Endothelial cell of umbilical vein (primary cell): ENCODE results near the gene PELI2. TPM values are rescaled to one million over a fixed set of nuclear protein-coding genes. Genes with fewer than 3 reads are reported as not detected.

ENCODE experiments used
- BruUV-seq: library from RNA; stranded (reverse); fragments of 400-500 nt; replicated peaks from 2 replicates; lab custom pipeline; 2021; lab: Mats Ljungman, UMichigan
- CTCF ChIA-PET: fragments of 300-600, 350-600 bp; sonication (Branson Sonifier 250); formaldehyde crosslinking; loops from one replicate; lab custom pipeline; 2021; ENCODE audit warnings: antibody characterized with exemption, inconsistent platforms; lab: Charles Lee
- POLR2A ChIA-PET: fragments of 300-600, 350-600 bp; sonication (Branson Sonifier 250); formaldehyde crosslinking; loops from one replicate; lab custom pipeline; 2021; ENCODE audit warnings: antibody characterized with exemption, inconsistent platforms; lab: Charles Lee
- DNase-seq: peaks from one replicate; pipeline ENCODE4 v3.0.0-alpha.2; 2011; ENCODE audit warnings: low read depth, low spot score
- FAIRE-seq: peaks from 2 replicates; lab custom pipeline; 2011; peaks lifted over from hg19 to GRCh38; lab: Jason Lieb, UNC
- H2AFZ ChIP-seq: 2 replicates; pipeline ENCODE4 v1.6.0; 2012; ENCODE audit warnings: low read depth, low read length, control low read depth, inconsistent platforms
- H3K27ac ChIP-seq: 2 replicates; pipeline ENCODE4 v1.5.1; 2011; ENCODE audit warnings: low read depth, mild to moderate bottlenecking, control low read depth, low read length, moderate library complexity; ENCODE audit not compliant: insufficient read depth
- H3K27me3 ChIP-seq, 2 experiments: 2 replicates each; pipeline versions ENCODE4 v1.6.0 to v1.6.1; 2011; ENCODE audit warnings: low read length in 2 of 2, mixed read lengths in 1 of 2; ENCODE audit not compliant: control insufficient read depth in 2 of 2, insufficient read depth in 2 of 2
- H3K36me3 ChIP-seq, 2 experiments: 2 replicates in 1 of 2; 3 replicates in 1 of 2; pipeline ENCODE4 v1.5.1; 2011; ENCODE audit warnings: low read length in 2 of 2, mild to moderate bottlenecking in 1 of 2, moderate library complexity in 1 of 2; ENCODE audit not compliant: control insufficient read depth in 2 of 2, insufficient read depth in 2 of 2; ENCODE audit errors: extremely low read depth in 1 of 2
- H3K4me1 ChIP-seq: 3 replicates; pipeline ENCODE4 v1.5.1; 2011; ENCODE audit warnings: mild to moderate bottlenecking, low read length; ENCODE audit not compliant: control insufficient read depth, insufficient read depth; ENCODE audit errors: extremely low read depth
- H3K4me2 ChIP-seq: 2 replicates; pipeline ENCODE4 v1.6.1; 2011; ENCODE audit warnings: low read length, control low read depth, mixed read lengths; ENCODE audit not compliant: insufficient read depth
- H3K4me3 ChIP-seq, 3 experiments: fragments of 200-600 bp in 1 of 3; sonication (generic), shearing (Covaris generic) in 1 of 3; replicated peaks in 1 of 3; 2 replicates each; pipeline ENCODE4 v1.5.1; 2011 to 2016; ENCODE audit warnings: control low read depth in 3 of 3, low read length in 3 of 3, mild to moderate bottlenecking in 2 of 3, inconsistent platforms in 1 of 3, low read depth in 1 of 3, moderate library complexity in 1 of 3; ENCODE audit not compliant: insufficient read depth in 1 of 3
- H3K79me2 ChIP-seq: 2 replicates; pipeline ENCODE4 v1.6.0; 2012; ENCODE audit warnings: low read length, inconsistent platforms; ENCODE audit not compliant: control insufficient read depth, insufficient read depth
- H3K9ac ChIP-seq: replicated peaks from 2 replicates; pipeline ENCODE3; 2011; ENCODE audit warnings: low read length, control low read depth; ENCODE audit not compliant: insufficient read depth; ENCODE audit errors: extremely low read depth
- H3K9me1 ChIP-seq: replicated peaks from 3 replicates; pipeline ENCODE4 v1.6.0; 2011; ENCODE audit warnings: mild to moderate bottlenecking, low read length; ENCODE audit not compliant: control insufficient read depth, insufficient read depth; ENCODE audit errors: extremely low read depth
- H3K9me3 ChIP-seq: replicated peaks from 2 replicates; pipeline ENCODE4 v1.5.1; 2012; ENCODE audit warnings: low read length, inconsistent platforms; ENCODE audit not compliant: control insufficient read depth, insufficient read depth
- H4K20me1 ChIP-seq: replicated peaks from 2 replicates; pipeline ENCODE3; 2011; ENCODE audit warnings: mild to moderate bottlenecking, low read length; ENCODE audit not compliant: control insufficient read depth, insufficient read depth; ENCODE audit errors: extremely low read depth
- CTCF ChIP-seq, 2 donors: IDR thresholded peaks; 1 replicate in 1 of 2; 2 replicates in 1 of 2; pipeline ENCODE4 v1.5.1; 2011; ENCODE audit warnings: low read length in 2 of 2, mild to moderate bottlenecking in 2 of 2, moderate library complexity in 2 of 2, control low read depth in 1 of 2, inconsistent platforms in 1 of 2, low read depth in 1 of 2; ENCODE audit not compliant: insufficient read depth in 1 of 2; ENCODE audit errors: extremely low read depth in 1 of 2
- EZH2 ChIP-seq: IDR thresholded peaks from 2 replicates; pipeline ENCODE4 v1.6.1; 2012; ENCODE audit warnings: borderline replicate concordance, low read depth, mild to moderate bottlenecking, moderate library complexity, low read length, inconsistent platforms; ENCODE audit not compliant: severe bottlenecking
- FOS ChIP-seq: IDR thresholded peaks from 2 replicates; pipeline ENCODE4 v1.6.1; 2011; ENCODE audit warnings: mild to moderate bottlenecking, low read length, moderate library complexity, borderline replicate concordance; ENCODE audit not compliant: insufficient read depth
- GATA2 ChIP-seq: IDR thresholded peaks from 2 replicates; pipeline ENCODE4 v1.7.0; 2011; ENCODE audit warnings: low read depth, mild to moderate bottlenecking, moderate library complexity, mixed read lengths, low read length; ENCODE audit not compliant: insufficient read length, insufficient read depth
- JUN ChIP-seq: IDR thresholded peaks from 2 replicates; pipeline ENCODE4 v1.6.1; 2011; ENCODE audit warnings: borderline replicate concordance, low read depth; ENCODE audit not compliant: insufficient read length, insufficient read depth
- MYC ChIP-seq: IDR thresholded peaks from one replicate; pipeline ENCODE4 v1.6.1; 2011; ENCODE audit warnings: mild to moderate bottlenecking, low read depth, low read length
- POLR2A ChIP-seq: IDR thresholded peaks from 2 replicates; pipeline ENCODE4 v1.6.1; 2012; ENCODE audit warnings: low read depth, mild to moderate bottlenecking, control low read depth, low read length
- POLR2AphosphoS5 ChIP-seq: IDR thresholded peaks from 2 replicates; pipeline ENCODE4 v1.6.1; 2012; ENCODE audit warnings: low read depth, mild to moderate bottlenecking, control low read depth, low read length, moderate library complexity; ENCODE audit not compliant: insufficient read depth
- dilution Hi-C: fragments of 300-500 bp; cut with MboI; formaldehyde crosslinking; loops from one replicate; pipeline ENCODE4 v1.15.0; 2019; ENCODE audit warnings: low sequenced_read_pairs; ENCODE audit not compliant: extremely low pct_ligation_motif_present
- intact Hi-C: fragments of 100-400 bp; cut with micrococcal nuclease; formaldehyde crosslinking; loops from one replicate; pipeline ENCODE4 v1.10.0; 2022
- polyA plus RNA-seq, 4 experiments: library from polyadenylated mRNA; depleted of rRNA in 3 of 4; stranded (reverse) in 3 of 4; unstranded in 1 of 4; fragments of >200 nt; gene quantifications; 2 replicates each; pipeline versions ENCODE4 v1.2.1 to v1.2.3, GENCODE V29; 2011 to 2012; ENCODE audit warnings: missing spikeins in 1 of 4
- total RNA-seq: library from RNA; stranded (reverse); gene quantifications from 2 replicates; pipeline ENCODE4 v1.2.3, GENCODE V29; 2021
- TF ChIP-seq, protein P1 (sequence below): IDR thresholded peaks from 2 replicates; pipeline ENCODE4 v1.6.1; 2011; ENCODE audit not compliant: insufficient read depth, insufficient read length

The PELI2 gene
- total and polyA plus RNA-seq, 2 donors (not counting 3 experiments of a cell fraction or from before 2014, with no cell fraction given) = 11.5 to 13.0 TPM

- Histone ChIP-seq H3K4me1 (peaks cover 17% of the 10 kb centered on the region), H3K9me1 (no peaks in the 10 kb centered on the region), H3K36me3 (no peaks in the 10 kb centered on the region), H4K20me1 (no peaks in the 10 kb centered on the region), H3K9ac (peak overlapping the region; percentile 42), H3K4me2 (peak overlapping the region; percentile 14), H3K27ac (peak overlapping the region; percentile 84), H3K9me3 (no peaks in the 10 kb centered on the region), H3K27me3 (no peaks in the 10 kb centered on the region), H3K4me3 (no peak overlapping the region), H2AFZ (peak overlapping the region; percentile 16), H3K79me2 (no peaks in the 10 kb centered on the region)
- TF ChIP-seq FOS (peak; percentile 92), GATA2 (no peak), JUN (peak; percentile 98)
- TF ChIP-seq, protein P1, sequence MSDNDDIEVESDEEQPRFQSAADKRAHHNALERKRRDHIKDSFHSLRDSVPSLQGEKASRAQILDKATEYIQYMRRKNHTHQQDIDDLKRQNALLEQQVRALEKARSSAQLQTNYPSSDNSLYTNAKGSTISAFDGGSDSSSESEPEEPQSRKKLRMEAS = no peak
- ChIA-PET POLR2A (no interaction called here), CTCF (interaction anchor here (0.9 to 1.0 kb wide), 2 partner anchors 27 to 250 kb away, joined by 3 read pairs; no protein-coding TSS in a partner anchor)
- DNase-seq (peak; percentile 87), FAIRE-seq (peak; percentile 95)
- BruUV-seq = no TSS peak
- dilution Hi-C loops = no loop called here
- intact Hi-C loops = no loop called here
Observed at GRCh38 chr14:56172571-56172971, 54.4 kb downstream of the PELI2 start.

- H3K79me2 ChIP-seq = no peaks in the 10 kb centered on the region
- POLR2A ChIA-PET = no interaction called here
- CTCF ChIA-PET = interaction anchor here (1.0 kb wide), 1 partner anchor 250 kb away, joined by 3 read pairs; no protein-coding TSS in a partner anchor
- peaks cover 17% of the 10 kb centered on the region for H3K4me1 ChIP-seq
- no peaks in the 10 kb centered on the region for H3K36me3 ChIP-seq
- TF ChIP-seq POLR2AphosphoS5 (no peak), EZH2 (no peak), FOS (no peak), GATA2 (no peak), CTCF (IDR thresholded peaks at IDR 0.05; ENCODE audit: extremely low read depth in 1 of 2, insufficient read depth in 1 of 2, low read depth in 1 of 2, low read length in 2 of 2) (no peak), JUN (no peak), MYC (no peak), POLR2A (no peak)
- TF ChIP-seq, protein P1 = no peak
- H3K9me3 ChIP-seq = no peaks in the 10 kb centered on the region
- H3K9ac ChIP-seq = no peak overlapping the region
- intact Hi-C loops = no loop called here
- FAIRE-seq (no peak), DNase-seq (no peak)
- H3K27ac ChIP-seq = peak overlapping the region; percentile 84
- no TSS peak for BruUV-seq
- no peak overlapping the region for H3K4me3 ChIP-seq
- H2AFZ ChIP-seq = no peak overlapping the region
- H3K27me3 ChIP-seq = no peaks in the 10 kb centered on the region
- H4K20me1 ChIP-seq = no peaks in the 10 kb centered on the region
- H3K9me1 ChIP-seq = no peaks in the 10 kb centered on the region
- dilution Hi-C loops = no loop called here
- H3K4me2 ChIP-seq = peak overlapping the region; percentile 14
Observed at GRCh38 chr14:56173365-56173922, 55.2 kb downstream of the PELI2 start.
